B cell (primary cell): Measurements from ENCODE around the gene PTPRQ. TPM values are rescaled to one million over a fixed set of nuclear protein-coding genes. Genes with fewer than 3 reads are reported as not detected.

Source experiments
- ATAC-seq: fragments of 200-7000 bp; cut with Tn5 transposase; one replicate; pipeline ENCODE4 v1.10.0; 2021; ENCODE audit warnings: low read depth, mild to moderate bottlenecking, moderate number of reproducible peaks, moderate library complexity
- CTCF ChIA-PET: fragments of 350-600 bp; sonication (Branson Sonifier 250); formaldehyde crosslinking; loops from one replicate; lab custom pipeline; 2021; ENCODE audit warnings: antibody characterized with exemption, inconsistent platforms; lab: Charles Lee
- POLR2A ChIA-PET: fragments of 350-600 bp; sonication (Branson Sonifier 250); formaldehyde crosslinking; loops from one replicate; lab custom pipeline; 2021; ENCODE audit warnings: antibody characterized with exemption; lab: Charles Lee
- DNase-seq: peaks from one replicate; pipeline ENCODE4 v3.0.0; 2013
- H2AFZ ChIP-seq: 2 replicates; pipeline ENCODE4 v1.6.1; 2012; ENCODE audit warnings: mild to moderate bottlenecking, low read depth, low read length; ENCODE audit not compliant: insufficient read depth, poor library complexity, severe bottlenecking
- H3K27ac ChIP-seq, 2 donors: 1 replicate in 1 of 2; 2 replicates in 1 of 2; pipeline ENCODE4 v1.5.1; 2012 to 2013; ENCODE audit warnings: low read length in 2 of 2, mild to moderate bottlenecking in 2 of 2, moderate library complexity in 1 of 2
- H3K27me3 ChIP-seq, 4 experiments: fragments of 200-600 bp in 1 of 4; sonication (generic) in 1 of 4; replicated peaks in 1 of 4; 1 replicate in 2 of 4; 2 replicates in 2 of 4; pipeline versions ENCODE4 v1.6.1 to v1.7.0; 2013 to 2016; ENCODE audit warnings: low read length in 3 of 4, mild to moderate bottlenecking in 2 of 4, mixed read lengths in 1 of 4, moderate library complexity in 1 of 4; ENCODE audit not compliant: insufficient read depth in 4 of 4, control insufficient read depth in 3 of 4; ENCODE audit errors: control extremely low read depth in 1 of 4
- H3K36me3 ChIP-seq, 2 experiments: replicated peaks in 1 of 2; 1 replicate in 1 of 2; 2 replicates in 1 of 2; pipeline versions ENCODE4 v1.6.1 to v1.7.1; 2013; ENCODE audit warnings: low read length in 1 of 2; ENCODE audit not compliant: insufficient read depth in 2 of 2, control insufficient read depth in 1 of 2; ENCODE audit errors: control extremely low read depth in 1 of 2, extremely low read depth in 1 of 2
- H3K4me1 ChIP-seq, 2 donors: fragments of 200-600 bp in 1 of 2; sonication (generic) in 1 of 2; 1 replicate in 1 of 2; 2 replicates in 1 of 2; pipeline versions ENCODE4 v1.5.1 to v1.6.1; 2013 to 2017; ENCODE audit warnings: low read length in 2 of 2; ENCODE audit not compliant: control insufficient read depth in 2 of 2, insufficient read depth in 2 of 2
- H3K4me2 ChIP-seq: replicated peaks from 2 replicates; pipeline ENCODE3; 2012; ENCODE audit warnings: mild to moderate bottlenecking, low read depth, low read length; ENCODE audit not compliant: poor library complexity, severe bottlenecking
- H3K4me3 ChIP-seq, 5 experiments: fragments of 200-600 bp in 1 of 5; sonication (generic) in 1 of 5; 1 replicate in 3 of 5; 2 replicates in 2 of 5; pipeline versions ENCODE4 v1.5.1 to v1.7.0; 2011 to 2016; ENCODE audit warnings: low read length in 4 of 5, mild to moderate bottlenecking in 4 of 5, low read depth in 2 of 5, control low read depth in 1 of 5, moderate library complexity in 1 of 5; ENCODE audit not compliant: insufficient read depth in 1 of 5; ENCODE audit errors: control extremely low read depth in 1 of 5, extremely low read depth in 1 of 5
- H3K79me2 ChIP-seq: fragments of 200-600 bp; sonication (generic); one replicate; pipeline ENCODE4 v1.6.0; 2016; ENCODE audit warnings: low read length; ENCODE audit not compliant: control insufficient read depth, insufficient read depth
- H3K9ac ChIP-seq: fragments of 200-600 bp; sonication (generic); 2 replicates; pipeline ENCODE4 v1.6.1; 2017; ENCODE audit warnings: mild to moderate bottlenecking, low read length, moderate library complexity
- H3K9me3 ChIP-seq, 3 donors: one replicate each; pipeline versions ENCODE4 v1.6.1 to v1.7.1; 2013; ENCODE audit warnings: low read length in 2 of 3; ENCODE audit not compliant: control insufficient read depth in 2 of 3, insufficient read depth in 1 of 3; ENCODE audit errors: control extremely low read depth in 1 of 3
- H4K20me1 ChIP-seq: 2 replicates; pipeline ENCODE4 v1.6.0; 2012; ENCODE audit warnings: mild to moderate bottlenecking, low read length; ENCODE audit not compliant: insufficient read depth, control insufficient read depth, poor library complexity, severe bottlenecking
- H3K27ac Mint-ChIP-seq: one replicate; pipeline ENCODE4 v1.8.0; 2021; ENCODE audit warnings: mixed read lengths
- H3K27me3 Mint-ChIP-seq: one replicate; pipeline ENCODE4 v1.8.0; 2021; ENCODE audit warnings: mixed read lengths
- H3K4me1 Mint-ChIP-seq: one replicate; pipeline ENCODE4 v1.8.0; 2021; ENCODE audit warnings: mixed read lengths
- H3K4me3 Mint-ChIP-seq: one replicate; pipeline ENCODE4 v1.8.0; 2021; ENCODE audit warnings: mixed read lengths
- H3K9me3 Mint-ChIP-seq: one replicate; pipeline ENCODE4 v1.8.0; 2022; ENCODE audit warnings: mixed read lengths; ENCODE audit not compliant: insufficient read depth
- CTCF ChIP-seq: fragments of 200-600 bp; IDR thresholded peaks from one replicate; pipeline ENCODE4 v1.8.0; 2022; ENCODE audit warnings: antibody characterized with exemption, mild to moderate bottlenecking
- EZH2 ChIP-seq: IDR thresholded peaks from 2 replicates; pipeline ENCODE4 v1.6.1; 2012; ENCODE audit warnings: borderline replicate concordance, low read depth, mild to moderate bottlenecking, moderate library complexity, low read length; ENCODE audit not compliant: insufficient read depth, poor library complexity, severe bottlenecking
- WGBS: methylation state at CpG from one replicate; pipeline ENCODE4 v1.1.5; 2013; ENCODE audit warnings: missing lambda C conversion rate; ENCODE audit not compliant: insufficient coverage; 5-methylcytosine and 5-hydroxymethylcytosine counted together
- intact Hi-C: fragments of 100-400 bp; cut with micrococcal nuclease; formaldehyde crosslinking; loops from one replicate; pipeline ENCODE4 v1.10.0; 2022
- polyA plus RNA-seq: library from polyadenylated mRNA; depleted of rRNA; stranded (reverse); fragments of >200 nt; gene quantifications from 2 replicates; pipeline ENCODE4 v1.2.3, GENCODE V29; 2012
- total RNA-seq, 2 donors: library from RNA; stranded (reverse); fragments of 120-200 nt in 1 of 2; gene quantifications; 1 replicate in 1 of 2; 2 replicates in 1 of 2; pipeline versions ENCODE4 v1.2.3 to v1.2.4, GENCODE V29; 2013 to 2022

The PTPRQ gene
- total and polyA plus RNA-seq, 2 donors (not counting 1 experiment from before 2014, with no cell fraction given) = not detected

- Histone ChIP-seq H3K4me3 (no peak overlapping the region), H3K9ac (no peak overlapping the region), H2AFZ (no peak overlapping the region), H3K27ac (no peak overlapping the region), H3K4me2 (no peak overlapping the region), H3K36me3 (no peaks in the 10 kb centered on the region), H3K27me3 (no peaks in the 10 kb centered on the region), H3K4me1 (no peaks in the 10 kb centered on the region), H4K20me1 (no peaks in the 10 kb centered on the region), H3K9me3 (peaks cover 0 to 3% (median 0%) of the 10 kb centered on the region in 3 donors), H3K79me2 (no peaks in the 10 kb centered on the region)
- no CpG with 5 or more reads among the region's 2 CpGs for WGBS
- peaks cover 4% of the 10 kb centered on the region for H3K9me3 Mint-ChIP-seq
- H3K27me3 Mint-ChIP-seq = no peaks in the 10 kb centered on the region
- intact Hi-C loops = no loop called here
- H3K27ac Mint-ChIP-seq = no peak overlapping the region
- DNase-seq = no peak
- H3K4me1 Mint-ChIP-seq = no peaks in the 10 kb centered on the region
- CTCF ChIA-PET = no interaction called here
- no peak for ATAC-seq
- H3K4me3 Mint-ChIP-seq = no peak overlapping the region
- TF ChIP-seq CTCF = no peak
- TF ChIP-seq EZH2 = no peak
- POLR2A ChIA-PET = no interaction called here
Observed at GRCh38 chr12:80582431-80582830, 138.4 kb downstream of the PTPRQ start.

GRCh38 chr12:80589077-80589476, 145.0 kb downstream of the PTPRQ start:
- DNase-seq (no peak), ATAC-seq (no peak)
- no peak overlapping the region for H3K4me3 Mint-ChIP-seq
- Histone ChIP-seq H3K9ac (no peak overlapping the region), H4K20me1 (no peaks in the 10 kb centered on the region), H3K9me3 (no peaks in the 10 kb centered on the region), H3K27me3 (no peaks in the 10 kb centered on the region), H3K27ac (no peak overlapping the region), H3K79me2 (no peaks in the 10 kb centered on the region), H3K4me2 (no peak overlapping the region), H2AFZ (no peak overlapping the region), H3K4me3 (no peak overlapping the region), H3K4me1 (no peaks in the 10 kb centered on the region), H3K36me3 (no peaks in the 10 kb centered on the region)
- intact Hi-C loops = no loop called here
- no peak for TF ChIP-seq EZH2
- no peak for TF ChIP-seq CTCF
- no peaks in the 10 kb centered on the region for H3K4me1 Mint-ChIP-seq
- H3K27me3 Mint-ChIP-seq = no peaks in the 10 kb centered on the region
- H3K27ac Mint-ChIP-seq = no peak overlapping the region
- H3K9me3 Mint-ChIP-seq = peaks cover 4% of the 10 kb centered on the region
- CTCF ChIA-PET = no interaction called here
- POLR2A ChIA-PET = no interaction called here
